ENCODE measurements around the gene PIGW. TPM values are rescaled to one million over a fixed set of nuclear protein-coding genes. Genes with fewer than 3 reads are reported as not detected.

PIGW gene
- total and polyA plus RNA-seq, 2 of the 8 experiments (the other 6 are each of a cell fraction or from before 2014, with no cell fraction given), result 12.1 to 28.9 TPM

- Histone ChIP-seq H2AK5ac (ENCODE audit: low read depth, low read length) (no peak overlapping the region), H3K27me3 (replicated peaks in 1 of 4; ENCODE audit: control insufficient read depth in 3 of 4, extremely low read depth in 1 of 4, insufficient read depth in 3 of 4, low read length in 3 of 4) (no peaks in the 10 kb centered on the region), H3K4me2 (ENCODE audit: insufficient read depth in 1 of 2, low read depth in 2 of 2, low read length in 2 of 2) (no peak overlapping the region), H4K5ac (ENCODE audit: insufficient read length, low read depth, low read length) (no peak overlapping the region), H4K8ac (ENCODE audit: extremely low read depth, insufficient read depth, low read length) (no peak overlapping the region), H2BK20ac (ENCODE audit: low read length) (no peak overlapping the region), H2BK120ac (replicated peaks; ENCODE audit: low read depth, low read length) (no peak overlapping the region), H3K4me3 (ENCODE audit: extremely low read depth in 1 of 4, insufficient read depth in 2 of 4, low read depth in 3 of 4, low read length in 4 of 4) (no peak overlapping the region), H3K4me1 (replicated peaks in 1 of 4; ENCODE audit: control insufficient read depth in 3 of 4, insufficient read depth in 4 of 4, low read length in 3 of 4) (no peaks in the 10 kb centered on the region), H3K18ac (ENCODE audit: extremely low read depth, low read length) (no peak overlapping the region), H3K23me2 (ENCODE audit: low read depth, low read length) (no peaks in the 10 kb centered on the region), H3K79me1 (ENCODE audit: low read depth, low read length) (peaks cover 4% of the 10 kb centered on the region; the same call in 1 of the 2 replicates), H4K20me1 (replicated peaks in 1 of 2; ENCODE audit: control insufficient read depth in 1 of 2, insufficient read depth in 2 of 2, low read length in 2 of 2) (peaks cover 6 to 9% of the 10 kb centered on the region in 2 experiments), H3K36me3 (ENCODE audit: control insufficient read depth in 2 of 4, insufficient read depth in 4 of 4, low read length in 3 of 4) (peaks cover 25 to 70% (median 48%) of the 10 kb centered on the region in 4 experiments), H3K56ac (replicated peaks; ENCODE audit: insufficient read length, low read depth, low read length) (no peak overlapping the region), H3K27ac (ENCODE audit: low read depth, low read length) (no peak overlapping the region), H3K9ac (replicated peaks in 1 of 4; ENCODE audit: extremely low read depth in 1 of 4, low read depth in 3 of 4, low read length in 3 of 4) (no peak overlapping the region), H3K14ac (ENCODE audit: insufficient read length) (no peak overlapping the region), H2BK12ac (ENCODE audit: low read depth, low read length) (no peak overlapping the region), H2AFZ (ENCODE audit: low read length) (no peak overlapping the region), H3K23ac (ENCODE audit: insufficient read length) (no peak overlapping the region), H2BK5ac (ENCODE audit: low read depth, low read length) (no peak overlapping the region), H3K9me3 (ENCODE audit: insufficient read depth in 2 of 2, low read depth in 1 of 2, low read length in 1 of 2) (no peaks in the 10 kb centered on the region), H4K91ac (replicated peaks; ENCODE audit: insufficient read length, low read length) (no peak overlapping the region), H2BK15ac (ENCODE audit: low read length) (no peak overlapping the region), H3K4ac (replicated peaks; ENCODE audit: insufficient read length, low read depth, low read length) (no peak overlapping the region), H3K79me2 (ENCODE audit: control insufficient read depth in 1 of 2, insufficient read depth in 2 of 2, low read length in 2 of 2) (peaks cover 0 to 18% of the 10 kb centered on the region in 2 experiments; a peak in 3 of 4 replicates)
- FAIRE-seq (no peak), DNase-seq (ENCODE audit: low read depth in 1 of 2, low spot score in 2 of 2) (no peak)
- ChIA-PET CTCF (ENCODE audit: partially characterized antibody) (interaction anchor here (0.6 to 1.2 kb wide), 3 partner anchors 12 to 1827 kb away, joined by 3 to 5 read pairs (median 3); no protein-coding TSS in a partner anchor), POLR2A (ENCODE audit: partially characterized antibody) (interaction anchor here (1.0 to 12.5 kb wide), 4 partner anchors 9 to 98 kb away, joined by 3 to 205 read pairs (median 8); partner anchors contain the start of gene ZNHIT3)
- WGBS, 2 experiments (ENCODE audit: extremely low coverage in 1 of 2, insufficient coverage in 1 of 2, insufficient read length in 1 of 2, insufficient replicate concordance in 2 of 2, low coverage in 1 of 2, low lambda C conversion rate in 2 of 2, missing lambda C conversion rate in 1 of 2), result 91% methylated on average over 3 of the region's 3 CpGs; no CpG with 5 or more reads in 1 of the 2 experiments
- TF ChIP-seq EP300 (IDR thresholded peaks at IDR 0.05; ENCODE audit: borderline replicate concordance in 1 of 2, low read depth in 2 of 2, low read length in 2 of 2), result no peak
- TF ChIP-seq USF2 (IDR thresholded peaks at IDR 0.05; ENCODE audit: low read length), result no peak
- TF ChIP-seq CEBPB (IDR thresholded peaks at IDR 0.05; ENCODE audit: low read depth, low read length), result no peak
- TF ChIP-seq SAP30 (IDR thresholded peaks at IDR 0.05; ENCODE audit: insufficient read depth, insufficient replicate concordance, low read length), result no peak
- TF ChIP-seq SP4 (IDR thresholded peaks at IDR 0.05; ENCODE audit: low read length), result no peak
- no peak for TF ChIP-seq TEAD4 (IDR thresholded peaks at IDR 0.05; ENCODE audit: low read depth, low read length)
- no peak for TF ChIP-seq RNF2 (IDR thresholded peaks at IDR 0.05; ENCODE audit: borderline replicate concordance, low read depth, low read length, missing control alignments, poor library complexity, severe bottlenecking)
- no peak for TF ChIP-seq CBX8 (IDR thresholded peaks at IDR 0.05; ENCODE audit: borderline replicate concordance, low read depth, low read length)
- no peak for TF ChIP-seq CBX5 (IDR thresholded peaks at IDR 0.05; ENCODE audit: low read depth, low read length)
- TF ChIP-seq BACH1 (IDR thresholded peaks at IDR 0.05; ENCODE audit: low read length), result no peak
- TF ChIP-seq FOSL1 (IDR thresholded peaks at IDR 0.05; ENCODE audit: insufficient read depth, low read depth, low read length), result no peak
- TF ChIP-seq HDAC6 (IDR thresholded peaks at IDR 0.05; ENCODE audit: low read depth, low read length), result no peak
These were observed 39.7 kb upstream of the PIGW start for GRCh38 chr17:36495076-36495578.

Measured in H1 (cell line).